Endometrium (tissue), 2 donors: ENCODE measurements around the gene CROCC.

ENCODE experiments used
- FAIRE-seq: peaks from 2 replicates; lab custom pipeline; 2012; peaks lifted over from hg19 to GRCh38; lab: Jason Lieb, UNC
- donor health status: control.
- donor health status: control.

Gene CROCC

DNA sequence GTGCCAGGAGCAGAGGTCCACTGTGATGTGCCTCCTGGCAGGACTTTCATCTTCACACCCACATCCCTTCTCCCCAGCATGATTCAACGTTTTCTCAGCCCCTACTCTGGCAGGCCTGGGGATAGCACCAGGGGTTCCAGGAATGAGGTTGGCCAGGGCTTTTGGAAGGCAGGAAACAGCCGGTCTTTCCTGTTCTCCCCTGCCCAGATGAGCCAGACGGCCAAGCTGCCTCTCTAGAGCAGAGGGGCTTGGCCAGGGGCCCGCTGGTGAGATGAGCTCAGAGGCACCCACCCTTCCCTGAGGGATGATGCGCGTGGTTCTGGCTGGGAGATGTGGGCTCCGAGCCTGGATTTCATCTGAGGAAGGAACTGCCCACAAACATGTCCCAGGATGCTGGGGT lies 63.0 kb downstream of the CROCC start:
- FAIRE-seq, result no peak

DNA sequence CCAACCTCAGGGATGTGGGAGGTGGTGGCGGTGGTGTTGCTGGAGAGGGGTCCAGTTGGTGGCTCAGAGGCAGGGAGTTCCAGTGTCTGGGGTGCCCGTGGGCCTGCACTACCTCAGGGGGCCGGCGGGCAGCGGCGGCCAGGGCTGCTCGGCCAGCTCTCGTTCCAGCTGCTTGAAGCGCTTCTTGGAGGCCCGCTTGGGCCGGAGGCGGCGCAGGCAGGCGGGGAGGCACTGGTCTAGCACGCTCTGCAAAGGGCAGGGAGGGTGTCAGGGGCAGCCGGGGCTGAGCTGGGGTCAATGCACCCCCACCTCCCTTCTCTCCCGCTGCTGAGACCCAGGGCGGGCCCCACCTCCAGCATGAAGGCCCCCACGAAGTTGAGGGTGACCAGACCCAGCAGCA lies 64.4 kb downstream of the CROCC start:
- no peak for FAIRE-seq

DNA sequence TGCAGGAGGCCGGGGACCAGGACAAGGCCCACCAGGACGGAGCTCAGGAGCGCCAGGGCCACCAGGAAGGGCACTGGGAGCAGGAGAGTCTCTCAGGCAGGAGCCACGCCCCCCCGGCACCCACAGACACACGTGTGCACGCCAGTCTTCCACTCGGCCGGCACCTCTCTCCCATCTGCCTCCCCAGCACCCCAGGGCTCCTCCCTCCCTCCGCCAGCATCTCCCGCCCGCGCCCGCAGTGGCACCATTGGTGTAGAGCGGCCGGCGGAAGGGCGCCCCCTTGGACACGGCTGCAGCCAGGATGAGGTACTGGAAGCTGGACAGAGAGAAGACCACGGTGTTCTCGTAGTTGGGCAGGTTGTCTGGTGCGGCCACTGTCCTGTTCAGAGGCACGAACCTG lies 64.8 kb downstream of the CROCC start:
- no peak for FAIRE-seq

DNA sequence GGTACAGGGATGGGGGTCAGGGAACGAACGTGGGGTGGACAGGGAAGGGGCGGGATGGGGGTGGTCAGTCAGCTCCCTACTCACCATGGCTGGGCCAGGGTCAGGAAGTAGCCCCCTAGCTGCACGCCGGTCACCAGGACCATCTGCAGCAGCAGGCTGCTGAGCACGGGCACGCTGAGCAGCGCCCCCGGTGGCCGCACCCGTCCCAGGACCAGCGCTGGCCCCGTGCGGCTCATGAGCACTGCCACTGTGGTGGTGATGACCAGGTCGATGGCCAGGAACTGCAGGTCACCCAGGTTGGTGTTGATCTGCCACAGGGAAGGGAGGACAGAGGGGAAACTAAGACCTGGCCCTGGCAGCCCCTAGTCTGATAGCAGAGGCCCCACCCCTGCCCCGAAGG lies 65.2 kb downstream of the CROCC start:
- no peak for FAIRE-seq

DNA sequence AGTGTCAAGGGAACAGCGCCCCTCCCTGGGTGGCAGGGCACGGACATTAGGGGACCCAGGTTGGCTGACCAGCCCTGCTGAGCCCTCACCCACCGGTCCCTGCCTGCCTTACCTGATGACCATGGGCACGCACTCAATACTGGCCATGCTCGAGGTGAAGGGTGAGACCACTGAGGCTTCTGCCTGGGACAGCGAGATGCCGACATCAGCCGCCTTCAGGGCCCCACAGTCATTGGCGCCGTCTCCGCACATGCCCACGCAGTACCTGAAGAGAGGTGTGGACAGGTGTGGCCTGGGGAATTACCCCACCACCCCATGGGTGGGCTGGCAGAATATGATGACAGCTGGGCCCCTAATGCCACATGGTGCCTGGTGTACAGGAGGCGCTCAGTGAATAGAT lies 66.5 kb downstream of the CROCC start:
- no peak for FAIRE-seq

DNA sequence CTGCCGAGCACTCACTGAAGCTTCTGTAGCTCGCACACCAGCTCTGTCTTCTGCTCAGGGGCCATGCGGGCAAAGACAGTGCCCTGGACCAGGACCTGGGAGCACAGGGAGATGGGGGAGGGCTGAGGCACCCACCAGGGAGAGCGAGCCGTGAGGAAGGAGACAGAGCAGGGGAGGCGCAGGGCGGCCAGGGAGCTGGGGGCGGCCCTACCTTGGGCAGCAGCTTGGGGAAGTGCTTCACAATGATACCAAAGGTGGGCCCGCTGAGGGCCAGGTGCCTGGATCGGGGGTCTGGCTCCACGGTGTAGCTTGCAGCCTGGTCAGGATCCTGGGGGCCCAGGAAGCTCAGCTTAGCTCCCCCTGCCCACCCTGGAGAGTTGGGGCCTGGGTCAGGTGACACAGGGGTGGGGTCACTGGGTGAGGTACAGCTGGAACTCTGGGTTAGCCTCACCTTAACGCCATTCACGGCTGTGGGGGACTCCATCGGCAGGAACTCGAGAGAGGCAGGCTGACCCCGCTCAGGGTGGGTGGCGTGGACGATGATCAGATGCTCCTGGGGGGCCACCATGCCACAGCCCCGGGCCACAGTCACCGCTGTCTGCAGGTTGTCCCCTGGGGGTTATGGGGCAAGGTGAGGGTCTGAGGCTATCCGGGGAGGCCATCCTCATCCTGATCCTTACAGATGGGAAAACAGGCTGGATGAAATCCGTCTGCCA lies 68.1 kb downstream of the CROCC start:
- no peak for FAIRE-seq

DNA sequence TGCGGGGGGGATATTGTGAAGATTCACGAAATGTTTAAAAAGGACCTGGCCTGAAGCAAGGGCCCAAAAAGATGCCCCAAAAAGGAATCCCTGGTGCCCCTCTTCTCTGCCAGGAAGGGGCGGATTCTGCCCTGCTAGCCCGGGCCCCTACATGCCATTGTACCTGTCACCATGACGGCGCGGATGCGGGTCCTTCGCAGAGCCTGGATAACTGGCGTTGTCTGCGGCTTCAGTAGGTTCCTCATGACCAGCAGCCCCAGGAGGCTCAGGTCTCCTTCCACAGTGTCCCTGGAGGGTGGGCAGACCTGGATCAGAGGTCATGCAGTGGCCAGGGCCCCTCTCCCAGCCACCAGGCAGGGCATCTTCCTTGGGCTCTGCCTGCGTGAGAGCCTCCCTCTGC lies 69.8 kb downstream of the CROCC start:
- no peak for FAIRE-seq

DNA sequence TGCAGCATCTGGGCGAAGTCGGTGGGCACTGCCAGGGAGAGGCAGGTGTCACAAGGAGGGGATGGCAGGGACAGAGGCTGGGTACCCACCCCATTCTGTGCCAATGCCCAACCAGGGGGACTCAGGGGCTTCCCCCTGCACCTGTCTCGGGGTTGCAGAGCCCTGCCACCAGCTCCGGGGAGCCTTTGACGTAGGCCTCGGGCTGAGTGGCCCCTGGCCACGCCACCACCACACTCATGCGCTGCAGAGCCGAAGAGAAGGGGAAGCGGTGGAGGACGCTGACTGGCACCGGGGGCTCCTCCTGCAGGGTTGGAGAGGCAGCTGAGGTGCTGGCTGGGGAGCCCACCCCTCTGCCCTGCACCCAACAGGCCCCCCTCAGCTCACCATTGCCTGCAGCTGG lies 70.4 kb downstream of the CROCC start:
- no peak for FAIRE-seq

DNA sequence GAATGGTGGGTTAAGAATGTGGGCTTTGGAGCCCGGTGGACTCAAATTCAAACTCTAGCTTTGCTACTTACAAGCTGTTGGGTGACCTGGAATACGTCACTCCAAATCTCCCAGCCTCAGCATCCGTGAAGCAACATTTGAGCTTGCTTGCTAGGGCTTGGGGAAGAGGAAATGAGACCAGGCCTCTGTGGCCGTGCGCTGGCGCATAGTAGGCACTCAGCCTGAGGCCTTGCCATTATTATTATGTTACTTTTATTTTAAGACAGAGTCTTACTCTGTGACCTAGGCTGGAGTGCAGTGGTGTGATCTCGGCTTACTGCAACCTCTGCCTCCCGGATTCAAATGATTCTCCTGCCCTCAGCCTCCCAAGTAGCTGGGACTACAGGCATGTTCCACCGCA lies 70.9 kb downstream of the CROCC start:
- FAIRE-seq, result no peak

DNA sequence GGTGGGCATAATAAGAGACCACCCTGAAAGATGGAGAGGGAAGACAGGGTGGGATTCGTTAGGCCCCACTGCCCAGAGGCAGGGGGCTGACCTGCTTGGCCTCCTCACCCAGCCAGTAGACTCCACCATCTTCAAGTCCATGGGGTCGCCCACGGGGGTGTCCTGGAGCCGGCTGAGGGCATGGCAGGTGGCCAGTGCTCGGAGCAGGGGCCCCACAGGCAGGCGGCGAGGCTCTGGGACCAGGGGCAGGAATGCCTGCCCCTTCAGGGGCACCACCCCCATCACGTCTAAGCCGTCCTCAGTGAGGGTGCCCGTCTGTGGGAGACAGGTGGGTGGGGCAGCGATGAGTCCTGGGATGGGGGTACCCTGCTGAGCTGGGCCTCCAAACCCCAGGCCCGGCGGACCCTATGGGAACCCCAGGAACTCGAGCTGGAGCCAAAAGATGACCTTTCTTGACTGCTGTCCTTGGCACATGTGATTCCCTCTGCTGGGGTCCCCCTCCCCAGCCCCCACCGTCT lies 71.8 kb downstream of the CROCC start:
- no peak for FAIRE-seq

DNA sequence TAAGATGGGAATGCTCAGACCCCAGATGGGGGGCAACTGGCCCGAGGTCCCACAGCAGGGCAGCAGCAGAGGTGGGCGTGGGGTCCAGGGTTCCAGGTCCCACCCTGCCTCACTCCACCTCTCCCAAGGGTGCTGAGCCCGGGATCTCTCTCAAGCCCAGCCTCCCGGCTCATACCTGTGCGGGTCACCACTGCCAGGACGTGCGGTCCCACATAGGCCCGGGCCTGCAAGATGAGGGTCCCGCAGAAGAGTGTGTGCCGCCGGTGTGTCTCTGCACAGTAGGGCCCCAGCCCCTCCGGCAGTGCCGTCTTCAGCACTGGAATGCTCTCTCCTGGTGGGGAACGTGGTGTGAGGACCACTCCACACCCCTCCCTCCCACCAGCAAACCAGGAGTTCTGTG lies 75.1 kb downstream of the CROCC start:
- FAIRE-seq, result no peak

DNA sequence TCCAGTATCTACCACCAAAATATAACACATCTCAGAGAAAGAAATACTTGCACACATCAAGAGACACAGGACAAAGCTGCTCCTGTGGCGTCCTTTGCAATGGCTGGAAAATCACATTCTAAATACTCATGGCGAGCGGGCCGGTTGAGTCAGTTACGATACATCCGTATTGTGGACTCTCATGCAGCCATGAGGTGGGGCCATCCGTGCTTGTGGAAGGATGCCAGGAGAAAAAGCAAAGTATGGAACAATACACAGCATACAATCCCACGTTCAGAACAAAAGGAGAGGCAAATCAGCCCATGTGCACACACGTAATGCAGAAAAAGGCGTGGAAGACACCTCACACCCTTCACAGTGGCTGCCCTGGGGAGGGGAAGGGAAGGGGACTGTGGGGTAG lies 76.9 kb downstream of the CROCC start:
- FAIRE-seq, result no peak

DNA sequence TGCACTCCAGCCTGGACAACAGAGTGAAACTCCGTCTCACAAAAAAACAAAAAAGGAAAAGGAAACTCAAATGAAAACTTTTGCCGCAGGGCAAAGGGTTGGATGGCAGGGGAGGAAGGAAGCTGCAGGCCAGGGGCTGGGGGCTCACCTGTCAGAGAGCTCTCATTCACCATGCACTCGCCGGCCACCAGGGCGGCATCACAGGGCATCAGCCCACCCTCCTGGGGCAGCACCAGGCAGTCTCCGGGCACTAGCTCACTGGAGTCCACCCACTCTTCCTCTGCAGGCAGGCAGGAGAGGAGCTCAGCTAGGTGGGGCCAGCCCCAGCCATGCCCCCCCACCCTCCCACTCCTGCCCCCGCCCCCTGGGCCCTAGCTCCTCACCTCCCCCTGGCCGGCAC lies 78.1 kb downstream of the CROCC start:
- FAIRE-seq, result no peak

DNA sequence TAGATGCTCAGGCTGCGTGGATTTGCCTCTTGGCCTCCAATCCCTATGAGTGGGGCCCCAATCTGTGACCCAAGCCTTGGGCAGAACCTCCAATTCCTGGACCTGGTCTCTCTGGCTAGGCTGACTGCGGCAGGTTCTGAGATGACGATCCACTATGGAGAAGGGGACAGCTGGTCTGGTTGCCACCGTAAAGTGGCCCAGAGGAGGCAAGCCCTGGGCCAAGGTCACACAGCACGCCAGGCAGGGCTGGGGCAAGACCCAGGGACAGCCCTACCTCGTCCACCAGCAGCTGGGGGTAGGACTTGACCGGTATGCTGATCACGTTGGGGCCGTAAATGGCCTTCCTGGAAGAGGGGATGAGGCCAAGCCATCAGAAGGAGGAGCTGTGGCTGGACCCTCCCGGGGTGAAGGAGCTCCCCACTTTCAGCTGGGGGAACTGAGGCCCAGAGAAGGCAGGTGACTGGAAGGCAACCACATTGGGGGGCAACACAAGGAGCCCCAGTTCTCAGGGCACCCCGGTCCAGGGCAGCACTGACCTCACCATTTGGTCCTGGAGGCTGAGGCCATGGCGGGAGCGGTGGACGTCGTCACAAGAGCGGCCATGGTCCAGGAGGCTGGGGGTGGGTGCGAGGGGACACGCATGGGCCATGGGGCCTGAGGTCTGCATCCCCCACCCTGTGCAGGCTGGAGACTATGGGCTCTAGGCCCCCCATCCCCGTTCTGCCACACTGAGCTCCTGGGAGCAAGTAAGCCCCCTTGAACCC lies 80.2 kb downstream of the CROCC start:
- no peak for FAIRE-seq

DNA sequence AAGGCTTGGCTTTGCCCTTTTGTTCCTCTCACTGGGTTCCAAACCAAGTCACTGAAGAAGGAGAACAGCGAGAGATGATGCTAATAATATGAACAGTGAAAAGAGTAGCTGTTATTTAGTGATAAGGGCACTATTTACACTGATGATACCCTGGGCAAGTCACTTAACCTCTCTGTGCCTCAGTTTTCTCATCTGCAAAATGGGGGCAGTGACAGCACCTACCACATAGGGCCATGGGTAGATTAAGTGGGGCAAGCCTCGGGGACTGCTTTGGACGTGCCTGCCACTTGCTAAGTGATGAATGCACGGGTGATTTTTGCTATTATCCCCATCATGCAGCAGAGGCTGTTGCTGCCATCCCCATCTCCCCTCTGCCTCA lies 80.8 kb downstream of the CROCC start:
- FAIRE-seq, result no peak

DNA sequence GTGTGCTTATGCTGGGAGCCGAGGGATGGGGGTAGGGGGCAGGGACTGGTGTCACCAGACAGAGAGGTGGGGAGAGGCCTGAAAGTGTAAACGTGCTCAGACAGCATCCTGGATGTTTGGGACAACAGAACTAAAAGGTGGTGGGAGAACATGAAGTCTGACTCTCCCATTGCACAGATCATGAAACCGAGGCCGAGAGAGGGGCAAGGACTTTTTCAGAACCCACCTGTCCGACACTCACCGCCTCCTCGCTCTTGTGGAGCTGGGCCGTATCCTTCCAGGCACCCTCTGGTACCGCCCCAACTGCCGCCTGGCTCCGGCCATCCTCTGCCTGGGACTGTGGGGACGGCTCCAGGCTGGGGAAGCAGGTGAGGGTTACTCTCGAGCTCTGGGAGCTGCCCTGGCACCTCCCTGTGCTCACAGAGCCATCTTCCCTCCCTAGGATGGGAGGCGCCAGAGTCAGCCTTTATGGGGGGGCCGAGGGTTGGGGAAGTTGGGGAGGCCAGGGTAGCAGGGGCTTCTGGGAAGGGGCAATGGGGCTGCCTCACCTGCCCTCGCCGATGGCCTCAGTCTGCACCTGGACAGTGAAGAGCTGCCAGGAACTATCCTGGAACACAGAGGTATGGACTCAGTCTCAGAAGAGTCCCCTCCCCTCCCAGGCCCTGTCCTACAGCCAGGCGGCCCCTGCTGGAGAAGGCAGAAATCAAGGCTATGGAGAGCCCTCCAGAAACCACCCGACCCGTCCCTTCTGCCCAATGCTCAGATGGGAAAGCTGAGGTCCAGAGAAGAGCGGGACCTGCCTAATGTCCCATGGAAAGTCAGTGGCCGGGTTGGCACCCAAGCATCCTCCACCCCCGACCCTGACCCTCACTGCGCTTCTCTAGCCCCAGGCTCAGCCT lies 83.0 kb downstream of the CROCC start:
- FAIRE-seq, result no peak

DNA sequence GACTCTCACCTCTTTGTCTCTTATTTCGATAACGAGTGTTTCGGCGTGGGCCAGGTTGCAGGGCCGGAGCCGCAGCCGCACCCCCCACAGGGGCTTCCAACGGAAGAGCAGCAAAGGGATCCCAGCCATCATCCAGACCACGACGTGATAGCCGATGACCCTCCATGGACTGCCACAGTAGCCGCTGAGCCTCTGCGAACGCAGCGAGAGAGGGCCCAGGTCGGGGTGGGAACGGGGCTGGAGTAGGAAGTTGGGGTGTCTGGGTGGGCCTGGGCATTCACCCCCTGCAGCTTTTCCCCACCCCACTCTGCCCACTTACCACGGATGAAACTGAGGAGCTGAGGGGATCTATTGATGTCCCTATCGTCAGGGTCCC lies 83.6 kb downstream of the CROCC start:
- no peak for FAIRE-seq

DNA sequence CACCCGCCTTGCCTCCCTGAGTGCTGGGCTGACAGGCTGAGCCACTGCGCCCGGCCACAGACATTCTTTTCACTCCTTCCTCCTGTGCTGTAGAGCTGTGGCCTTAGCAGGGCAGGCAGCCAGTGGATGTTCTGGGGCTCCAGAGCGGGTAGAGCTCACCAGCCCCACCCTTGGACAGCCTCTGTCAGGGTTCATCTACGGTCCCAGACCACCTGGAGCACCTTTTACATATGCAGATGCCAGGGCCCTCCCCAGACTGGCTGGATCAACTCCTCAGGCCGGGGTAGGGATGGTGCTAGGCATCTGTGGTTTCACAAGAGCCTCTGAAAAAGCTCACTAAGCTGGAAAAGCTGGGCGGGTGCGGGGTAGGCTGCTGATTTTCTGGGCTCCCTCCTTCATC lies 85.4 kb downstream of the CROCC start:
- no peak for FAIRE-seq

DNA sequence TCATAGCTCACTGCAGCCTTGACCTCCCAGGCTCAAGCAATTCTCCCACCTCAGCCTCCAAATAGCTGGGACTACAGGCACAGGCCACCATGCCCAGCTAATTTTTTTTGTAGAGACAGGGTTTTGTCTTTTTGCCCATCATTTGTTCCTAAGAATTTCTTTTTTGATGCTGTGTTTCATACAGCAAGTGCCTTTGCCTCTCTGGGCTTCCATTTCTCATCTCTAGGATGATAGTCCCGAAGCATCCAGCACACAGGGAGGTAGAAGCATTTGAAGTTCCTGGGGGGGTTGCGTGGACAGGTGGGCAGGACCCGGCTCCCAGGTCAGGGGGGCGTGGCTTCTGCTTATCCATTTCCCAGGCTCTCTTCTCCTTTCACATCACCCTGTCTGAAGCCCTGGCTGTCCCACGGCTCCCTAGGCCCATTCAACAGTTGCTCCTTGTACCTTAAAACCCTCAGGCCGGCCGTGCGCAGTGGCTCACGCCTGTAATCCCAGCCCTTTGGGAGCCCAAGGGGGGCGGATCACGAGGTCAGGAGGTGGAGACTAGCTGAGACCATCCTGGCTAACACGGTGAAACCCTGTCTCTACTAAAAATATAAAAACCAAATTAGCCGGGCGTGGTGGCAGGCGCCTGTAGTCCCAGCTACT lies 86.6 kb downstream of the CROCC start:
- no peak for FAIRE-seq

DNA sequence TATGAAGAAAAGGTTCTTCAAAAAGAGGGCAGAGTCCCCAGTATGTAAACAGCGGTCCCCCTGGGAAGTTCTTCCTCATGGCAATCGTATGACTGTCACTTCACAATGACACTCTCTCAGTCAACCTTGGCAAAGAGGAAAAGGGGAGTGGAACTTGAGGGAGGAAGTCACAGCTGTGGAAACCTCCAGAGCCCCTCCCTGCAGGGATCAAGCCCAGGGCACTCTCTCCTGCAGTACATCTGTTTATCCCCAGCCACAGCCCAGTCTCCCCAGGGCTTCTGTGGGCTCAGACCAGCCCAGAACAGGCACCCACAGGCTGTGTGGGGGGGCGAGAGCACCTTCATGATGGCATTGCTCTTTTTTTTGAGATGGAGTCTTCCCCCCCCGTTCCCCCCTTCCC lies 88.0 kb downstream of the CROCC start:
- no peak for FAIRE-seq

DNA sequence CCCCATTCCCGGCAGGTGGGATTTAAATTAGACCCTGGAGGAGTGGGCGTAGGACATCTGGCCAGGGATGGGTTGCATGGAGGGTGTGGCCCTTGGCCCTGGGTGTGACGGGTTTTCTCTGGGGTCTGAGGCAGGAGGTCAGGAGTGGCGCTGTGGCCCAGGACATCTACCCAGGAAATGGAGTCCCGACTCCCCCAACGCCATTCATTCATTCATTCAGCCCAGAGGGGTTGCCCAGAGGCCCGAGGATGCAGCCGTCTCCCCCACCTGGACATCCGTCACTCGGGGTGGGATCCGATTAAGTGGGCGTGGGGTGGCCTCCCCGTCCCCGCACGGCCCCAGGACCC lies 89.3 kb downstream of the CROCC start:
- no peak for FAIRE-seq
